CD4-positive, alpha-beta T cell treated with Interleukin-17A for 1 hour (primary cell): ENCODE data around the gene DNAH17.

Experiments
- DNase-seq: peaks from one replicate; pipeline ENCODE4 v3.0.0-alpha.2; 2020

Gene DNAH17

DNA sequence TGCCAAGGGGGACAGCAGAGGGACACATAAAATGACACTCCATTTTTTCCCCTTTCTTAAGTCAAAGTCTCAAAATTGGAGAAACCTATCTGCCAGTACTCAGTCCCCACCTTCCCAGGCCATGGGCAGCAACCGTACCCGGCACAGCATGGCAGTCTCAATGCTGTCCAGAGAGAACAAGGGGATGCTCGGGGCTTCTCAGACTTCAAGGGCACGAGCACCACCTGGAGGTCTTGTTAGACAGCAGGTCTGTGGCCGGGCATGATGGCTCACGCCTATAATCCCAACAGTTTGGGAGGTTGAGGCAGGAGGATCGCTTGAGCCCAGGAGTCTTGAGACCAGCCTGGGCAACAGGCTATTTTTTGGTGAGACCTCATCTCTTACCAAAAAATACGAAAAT lies 3.2 kb downstream of the DNAH17 start:
- DNase-seq: no peak

DNA sequence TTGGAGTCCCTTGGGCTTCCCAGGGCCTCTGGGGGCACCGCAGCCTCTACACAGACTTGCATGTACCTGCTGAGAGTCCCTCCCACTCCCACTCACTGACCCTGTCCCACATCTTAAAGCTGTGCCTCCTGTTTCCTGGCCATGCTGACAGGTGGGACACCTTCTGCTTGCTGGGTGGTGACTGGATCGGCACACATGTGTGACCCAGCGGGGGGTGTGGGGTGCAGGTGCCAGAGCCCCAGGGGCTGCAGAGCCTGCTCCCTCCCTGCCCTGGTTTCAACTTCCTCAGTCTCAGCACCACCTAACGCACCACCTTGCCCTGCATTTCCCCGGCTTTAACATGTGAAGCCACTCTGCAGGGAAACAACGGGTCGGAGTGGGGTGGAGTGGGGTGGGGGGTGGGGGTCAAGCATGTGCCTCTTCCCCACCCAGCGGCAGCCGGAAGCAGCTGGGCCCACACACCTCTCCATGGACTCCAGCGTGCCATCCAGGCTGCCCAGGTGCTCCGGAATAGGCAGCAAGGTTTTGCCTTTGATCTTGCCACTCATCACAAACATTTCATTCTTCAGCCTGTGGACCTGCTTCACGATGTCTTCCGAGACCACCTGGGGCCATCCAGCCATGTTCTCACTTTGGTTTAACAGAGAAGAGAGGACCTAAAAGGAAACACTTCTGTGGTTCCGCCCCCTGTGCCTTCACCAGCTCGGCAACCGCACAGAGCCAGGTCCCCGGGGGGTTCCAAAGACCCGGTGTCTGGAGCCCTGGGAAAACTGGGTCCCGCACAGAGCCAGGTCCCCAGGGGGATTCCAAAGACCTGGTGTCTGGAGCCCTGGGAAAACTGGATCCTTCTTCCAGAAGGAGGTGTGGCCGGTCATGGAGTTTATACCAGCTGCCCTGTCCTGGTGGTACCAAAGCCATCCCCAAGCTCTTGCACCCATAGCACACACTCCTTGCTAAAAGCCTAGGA lies 4.7 kb downstream of the DNAH17 start:
- DNase-seq: no peak

DNA sequence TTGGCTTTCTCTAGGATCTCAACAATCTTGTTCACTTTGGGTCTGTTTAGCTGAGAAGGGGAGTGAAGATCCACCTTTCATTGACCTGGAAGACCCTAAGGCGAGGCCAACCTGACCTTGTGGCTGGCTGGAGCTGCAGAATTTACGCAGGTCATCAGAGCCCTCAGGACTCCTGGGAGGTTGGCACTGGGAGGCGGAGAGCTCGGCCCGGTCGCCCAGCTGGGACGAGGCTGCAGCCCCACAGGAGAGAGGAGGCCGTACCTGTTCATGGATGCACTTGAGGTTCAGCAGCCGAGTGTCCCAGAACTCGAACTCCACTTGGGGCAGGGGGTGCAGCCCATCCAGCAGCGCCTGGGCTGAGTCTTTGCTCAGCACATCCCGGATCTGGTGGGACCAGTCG lies 5.9 kb downstream of the DNAH17 start:
- DNase-seq: no peak

DNA sequence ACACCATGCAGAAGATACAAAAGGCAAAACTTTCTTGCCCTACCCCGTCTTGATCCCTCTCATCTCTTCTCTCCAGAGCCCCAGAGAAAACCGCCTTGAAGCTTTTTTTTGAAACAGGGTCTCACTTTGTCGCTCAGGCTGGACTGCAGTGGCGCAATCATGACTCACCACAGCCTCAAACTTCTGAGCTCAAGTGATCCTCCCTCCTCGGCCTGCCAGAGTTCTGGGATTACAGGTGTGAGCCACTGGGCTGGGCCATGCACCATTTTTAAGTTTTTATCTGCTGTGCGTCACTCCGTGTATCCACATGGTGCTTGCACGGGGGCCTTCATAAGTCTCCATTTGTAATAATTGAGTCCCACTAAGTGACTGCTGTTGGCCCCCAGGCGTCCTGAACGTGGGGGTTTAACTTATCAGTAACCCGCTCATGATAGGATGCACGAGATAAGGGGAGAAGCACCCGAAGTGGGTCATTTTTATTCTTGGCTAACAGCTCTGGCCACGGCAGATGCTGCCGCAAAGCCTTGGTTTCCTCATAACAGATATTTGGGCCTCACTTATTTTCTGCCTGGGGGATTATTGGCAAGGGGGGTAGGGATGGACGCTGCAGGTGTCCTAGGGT lies 8.6 kb downstream of the DNAH17 start:
- DNase-seq: no peak

DNA sequence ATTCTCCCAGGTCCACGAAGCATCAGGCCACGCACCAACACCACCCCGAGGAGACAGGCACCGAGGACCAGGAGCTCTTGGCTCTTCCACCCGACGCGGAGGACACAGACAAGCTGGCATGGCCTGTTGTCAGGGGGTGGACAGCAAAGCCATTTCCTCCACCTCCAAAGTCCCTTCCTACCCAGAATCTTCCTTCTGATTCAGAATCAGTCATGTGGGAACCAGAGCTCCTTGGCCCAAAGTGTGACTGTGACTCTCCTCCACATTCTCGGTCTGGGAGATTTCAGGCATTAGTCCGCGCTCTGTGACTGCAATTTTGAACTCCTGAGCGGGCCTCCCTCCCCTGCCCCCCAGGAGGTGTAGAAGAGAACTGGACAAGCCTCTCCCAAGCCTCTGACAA lies 9.2 kb downstream of the DNAH17 start:
- no peak for DNase-seq

DNA sequence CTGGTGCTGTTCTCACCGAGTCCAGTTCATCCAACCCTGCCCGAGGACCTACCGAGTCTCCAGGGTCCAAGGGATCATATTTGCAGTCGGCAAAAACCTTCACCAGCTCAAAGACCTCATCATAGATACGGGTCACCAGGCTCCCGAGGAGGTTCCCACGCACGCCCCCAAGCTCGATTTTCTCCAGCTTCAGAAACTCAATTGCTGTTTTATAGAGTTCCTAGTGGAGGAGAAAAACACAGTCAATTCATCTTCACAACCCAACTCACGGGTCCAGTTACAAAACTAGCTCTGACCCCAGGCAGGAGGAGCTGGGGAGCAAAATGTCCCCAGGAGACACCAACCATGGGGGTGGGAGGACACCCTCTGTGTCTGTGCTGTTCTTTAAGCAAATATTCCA lies 10.2 kb downstream of the DNAH17 start:
- no peak for DNase-seq

DNA sequence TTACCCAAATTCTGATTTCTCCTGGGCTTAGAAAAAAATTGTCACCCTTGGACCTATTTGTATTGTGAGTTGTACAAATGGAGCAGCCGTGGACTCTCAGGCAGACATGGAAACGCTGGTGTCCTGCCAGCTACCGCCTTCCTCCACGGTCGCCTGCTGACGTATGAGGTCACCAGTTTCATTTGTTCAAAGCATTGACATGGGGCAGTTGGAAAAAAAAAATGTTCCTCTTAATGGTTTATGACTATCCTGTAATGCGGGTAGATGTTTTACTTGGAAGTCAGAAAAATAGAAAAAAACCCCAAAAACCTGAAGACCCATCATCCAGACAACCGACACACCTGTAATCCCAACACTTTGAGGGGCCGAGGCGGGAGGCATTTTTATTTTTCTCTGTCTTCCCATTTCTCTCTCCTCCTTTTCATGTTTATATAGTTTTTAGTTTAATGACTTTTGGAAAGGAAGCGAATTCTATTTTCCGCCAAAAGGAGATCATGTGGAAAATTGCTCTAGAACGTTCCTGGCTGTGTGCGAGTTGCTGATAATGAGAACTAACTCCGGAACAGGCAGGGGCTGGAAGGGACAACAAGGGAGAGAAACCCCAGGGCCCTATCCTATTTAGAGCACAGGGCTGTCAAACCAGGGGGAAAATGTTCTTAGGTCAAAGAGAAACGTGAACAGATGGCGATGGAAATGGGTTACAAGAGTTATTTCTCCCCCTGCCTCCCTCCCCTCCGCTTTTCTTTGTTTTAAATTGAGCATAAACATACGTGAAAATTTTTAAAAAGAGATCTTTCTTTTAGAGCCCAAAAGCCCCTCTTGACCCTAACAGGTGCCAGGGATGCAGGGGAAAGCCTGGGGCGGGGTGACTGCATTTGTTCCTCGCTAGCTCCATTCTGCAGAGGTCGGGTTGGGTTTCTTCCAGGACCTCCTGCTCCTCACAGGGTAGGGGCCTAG lies 13.7 kb downstream of the DNAH17 start:
- no peak for DNase-seq

DNA sequence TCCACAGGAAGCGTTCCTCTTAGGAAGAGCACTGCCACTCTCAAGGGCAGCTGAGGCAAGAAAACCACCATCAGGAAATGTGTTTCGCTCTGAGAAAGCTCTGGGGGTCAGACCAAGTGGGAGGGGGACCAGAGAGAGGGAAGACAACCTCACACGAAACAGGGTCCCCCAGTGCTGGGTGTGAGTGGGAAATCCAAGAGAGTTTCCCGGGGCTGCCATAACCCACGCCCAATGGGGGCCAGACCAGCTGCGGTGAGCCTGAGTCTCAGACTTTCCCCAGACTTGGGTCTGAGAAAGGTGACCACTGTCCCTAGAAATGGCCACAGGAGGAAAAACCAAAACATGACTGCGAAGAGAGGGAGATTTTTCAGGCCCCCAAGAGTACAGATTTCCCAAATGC lies 14.5 kb downstream of the DNAH17 start:
- DNase-seq: no peak

DNA sequence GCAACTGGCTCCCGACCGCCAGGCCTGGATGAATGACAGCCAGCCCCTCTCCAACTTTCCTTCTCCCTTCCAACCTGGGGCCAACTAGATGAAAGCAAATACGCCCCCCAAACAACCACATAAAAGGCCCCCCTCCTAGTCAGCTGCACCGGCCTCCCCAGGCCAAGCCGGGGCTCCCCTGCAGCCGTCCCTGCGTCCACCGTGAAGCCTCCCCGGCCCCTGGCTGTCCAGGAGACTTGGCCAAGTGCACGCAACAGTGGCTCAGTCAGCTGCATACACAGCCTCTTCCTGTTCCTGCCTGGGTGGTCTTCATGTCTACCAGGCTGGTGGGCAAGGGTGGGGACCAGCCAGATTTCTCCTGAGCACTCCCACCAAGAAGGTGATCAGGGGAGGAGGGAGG lies 16.0 kb downstream of the DNAH17 start:
- DNase-seq: no peak

DNA sequence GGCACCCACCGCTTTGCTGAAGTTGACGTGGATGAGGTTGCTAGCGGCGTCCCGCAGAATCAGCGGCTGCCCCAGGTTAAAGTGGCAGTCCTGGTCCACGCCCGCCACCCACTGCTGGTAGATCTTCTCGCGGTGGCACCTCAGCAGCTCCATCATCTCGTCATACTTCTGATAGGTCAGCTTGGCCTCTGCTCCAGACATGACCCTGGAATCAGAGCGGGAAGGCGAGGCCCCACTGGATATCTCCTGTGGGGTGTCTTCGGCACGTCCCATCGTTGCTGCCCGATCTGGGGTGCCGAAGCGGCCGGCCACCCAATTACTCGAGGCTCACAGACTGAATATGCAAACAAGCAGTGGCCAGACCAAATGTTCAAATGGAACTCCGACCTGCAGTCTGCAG lies 16.5 kb downstream of the DNAH17 start:
- DNase-seq: no peak

DNA sequence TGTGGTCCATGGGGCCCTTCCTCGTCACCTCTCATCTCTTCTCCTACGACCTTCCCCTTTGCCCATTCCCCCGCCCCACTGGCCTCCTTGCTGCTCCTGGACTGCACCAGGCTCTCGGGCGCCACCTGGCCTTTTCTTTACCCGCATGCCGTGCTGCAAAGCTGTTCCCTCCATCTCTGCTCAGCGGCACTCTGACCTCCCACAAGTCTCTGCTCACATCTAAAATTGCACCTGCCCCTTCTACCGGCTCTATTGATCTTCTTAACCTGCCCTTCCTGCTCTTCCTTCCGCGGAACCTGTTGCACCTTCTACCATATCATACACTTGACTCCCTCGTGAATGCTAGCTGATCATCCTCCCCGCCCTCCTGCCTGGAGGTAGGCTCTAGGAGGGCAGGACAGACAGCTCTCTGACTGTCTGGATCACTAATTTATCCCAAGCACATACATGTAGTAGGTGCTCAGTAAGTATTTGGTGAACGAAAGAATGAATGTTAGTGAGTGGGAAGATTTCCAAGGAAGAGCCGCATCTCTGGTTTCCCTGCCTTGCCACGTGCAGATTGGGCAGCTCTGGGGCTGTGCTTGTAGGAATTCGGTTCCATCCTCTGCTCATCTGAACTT lies 17.3 kb downstream of the DNAH17 start:
- DNase-seq: no peak

DNA sequence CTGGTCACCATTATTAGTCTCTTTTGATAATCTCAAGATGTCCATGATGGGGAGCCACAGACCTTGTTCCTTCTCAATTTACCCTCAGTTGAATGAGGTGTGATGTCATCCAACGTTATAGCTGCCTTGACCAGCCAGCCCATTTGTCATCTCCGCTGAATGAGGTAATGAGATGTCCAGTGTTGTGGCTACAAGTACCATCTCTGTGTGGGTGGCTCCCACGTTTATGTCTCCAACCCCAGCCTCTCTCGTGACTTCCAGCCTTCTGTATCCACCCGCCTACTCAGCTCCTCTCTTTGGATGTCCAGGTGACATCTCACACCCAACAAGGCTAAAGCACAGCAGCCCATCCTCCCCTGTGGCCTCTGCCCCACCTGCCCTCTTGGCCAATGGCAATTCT lies 18.2 kb downstream of the DNAH17 start:
- no peak for DNase-seq

DNA sequence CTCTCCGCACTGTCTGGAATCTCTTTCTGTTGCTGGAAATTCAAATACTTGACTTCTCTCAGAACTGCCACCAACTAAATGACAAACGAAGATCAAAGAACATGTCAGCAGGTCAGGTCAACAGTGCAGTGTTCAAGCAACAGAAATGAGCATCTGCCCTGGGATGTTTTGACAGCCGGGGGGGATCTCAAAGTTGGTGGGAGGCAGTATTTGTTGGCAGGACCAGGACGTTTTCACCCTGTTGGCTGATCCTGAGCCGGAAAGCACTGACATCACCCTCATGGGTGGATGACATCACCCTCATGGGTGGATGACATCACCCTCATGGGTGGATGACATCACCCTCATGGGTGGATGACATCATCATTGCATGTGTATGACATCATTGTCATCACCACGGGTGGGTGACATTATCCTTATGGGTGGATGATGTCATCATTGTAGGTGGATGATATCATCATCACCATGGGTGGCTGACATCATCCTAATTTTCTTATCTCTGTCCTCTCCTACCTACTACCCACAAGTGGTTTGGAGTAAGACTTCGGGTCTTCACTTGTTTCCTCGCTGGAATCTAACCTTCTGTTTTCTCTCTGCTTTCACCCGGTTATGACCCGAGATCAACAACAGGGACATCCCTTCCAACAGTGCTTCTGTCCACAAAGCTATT lies 18.9 kb downstream of the DNAH17 start:
- no peak for DNase-seq

DNA sequence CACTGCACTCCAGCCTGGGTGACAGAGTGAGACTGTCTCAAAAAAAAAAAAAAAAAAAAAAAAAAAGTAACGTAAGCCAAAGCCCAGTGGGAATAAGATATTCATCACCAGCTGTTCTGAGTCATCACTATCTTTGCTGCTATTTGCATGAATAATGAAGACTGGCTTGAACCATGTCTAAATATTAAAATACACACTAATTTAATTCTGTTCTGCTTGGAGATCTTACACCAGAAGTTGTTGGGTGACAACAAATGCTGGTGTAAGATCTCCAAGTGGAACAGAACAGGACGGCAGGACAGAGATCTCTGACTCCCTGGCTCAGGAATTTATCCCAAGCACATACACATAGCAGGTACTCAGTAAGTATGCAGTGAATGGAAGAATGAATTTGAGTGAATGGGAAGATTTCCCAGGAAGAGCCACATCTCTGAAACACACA lies 19.6 kb downstream of the DNAH17 start:
- no peak for DNase-seq

DNA sequence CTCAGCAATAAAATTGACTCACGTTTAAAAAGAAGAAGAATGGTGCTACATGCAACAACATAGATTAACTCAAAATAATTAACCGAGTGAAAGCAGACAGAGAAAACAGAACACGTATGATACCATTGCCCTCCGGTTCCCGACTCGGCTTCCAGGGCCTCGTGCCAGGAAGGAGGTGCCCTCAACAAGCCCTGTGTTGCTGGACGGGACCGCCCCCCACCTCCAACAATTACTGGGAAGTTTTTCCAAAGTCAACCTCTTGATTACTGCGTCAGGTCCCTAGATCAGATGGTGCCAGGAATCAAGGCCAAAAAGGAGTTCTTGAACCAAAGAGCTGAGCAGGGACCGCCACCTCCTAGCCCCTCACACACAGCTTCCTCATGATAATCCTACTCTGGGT lies 20.4 kb downstream of the DNAH17 start:
- no peak for DNase-seq

DNA sequence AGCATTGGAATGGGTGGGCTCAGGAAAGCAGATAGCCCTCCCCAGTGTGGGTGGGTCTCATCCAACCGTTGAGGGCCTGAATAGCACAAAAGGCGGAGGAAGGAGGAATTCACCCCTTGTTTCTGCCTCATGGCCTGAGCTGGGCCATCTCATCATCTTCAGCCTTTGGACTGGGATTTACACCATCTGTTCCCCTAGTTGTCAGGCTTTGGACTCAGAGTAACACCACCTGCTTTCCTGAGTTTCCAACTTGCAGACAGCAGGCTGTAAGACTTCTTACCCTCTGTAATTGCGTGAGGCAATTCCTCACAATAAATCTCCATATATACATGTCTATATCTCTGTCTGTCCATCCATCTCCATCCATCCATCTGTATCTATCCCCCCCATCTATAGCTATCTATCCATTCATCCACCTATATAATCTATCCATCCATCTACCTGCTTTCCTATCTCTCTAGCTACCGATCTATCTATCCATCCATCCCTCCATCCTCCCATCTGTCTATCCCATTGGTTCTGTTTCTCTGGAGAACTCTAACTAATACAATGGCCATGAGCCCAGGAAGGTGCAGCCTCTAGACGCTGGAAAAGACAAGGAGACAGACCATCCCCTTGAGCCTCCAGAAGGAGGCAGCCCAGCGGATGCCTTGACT lies 21.3 kb downstream of the DNAH17 start:
- DNase-seq: no peak

DNA sequence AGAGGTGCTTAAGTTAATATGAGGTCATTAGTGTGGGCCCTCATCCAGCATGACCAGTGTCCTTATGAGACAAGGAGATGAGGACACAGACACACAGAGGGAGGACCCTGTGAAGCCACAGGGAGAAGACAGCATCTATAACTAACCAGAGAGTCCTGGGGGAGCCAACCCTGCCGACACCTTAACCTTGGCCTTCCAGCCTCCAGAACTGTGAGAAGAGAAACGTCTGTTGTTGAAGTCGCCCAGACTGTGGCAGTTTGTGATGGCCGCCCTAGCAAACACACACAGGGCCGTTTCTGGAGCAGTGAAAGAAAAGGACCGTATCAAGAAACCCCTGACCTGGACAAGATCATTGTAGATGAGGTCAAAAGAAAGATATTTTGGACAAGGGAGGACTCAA lies 26.7 kb downstream of the DNAH17 start:
- DNase-seq: no peak

DNA sequence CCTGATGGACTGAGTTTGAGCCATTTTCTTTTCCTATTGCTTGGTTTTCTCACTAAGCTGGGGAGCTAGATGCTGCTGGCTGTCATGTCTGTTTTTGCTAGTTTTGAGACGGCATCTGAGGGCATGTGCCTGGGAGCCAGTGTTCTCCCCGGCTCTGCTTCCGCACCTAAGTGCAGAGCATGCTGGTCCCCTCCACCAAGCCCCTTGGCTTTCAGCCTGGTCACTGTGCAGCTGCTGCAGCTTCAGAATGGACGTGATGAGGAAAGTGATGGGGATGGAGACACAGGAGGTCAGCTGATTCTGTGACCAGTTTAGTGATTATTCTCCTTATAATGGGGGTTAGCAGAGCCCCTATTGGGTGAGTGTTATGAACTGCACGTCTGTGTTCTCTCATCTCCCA lies 28.5 kb downstream of the DNAH17 start:
- DNase-seq: no peak

DNA sequence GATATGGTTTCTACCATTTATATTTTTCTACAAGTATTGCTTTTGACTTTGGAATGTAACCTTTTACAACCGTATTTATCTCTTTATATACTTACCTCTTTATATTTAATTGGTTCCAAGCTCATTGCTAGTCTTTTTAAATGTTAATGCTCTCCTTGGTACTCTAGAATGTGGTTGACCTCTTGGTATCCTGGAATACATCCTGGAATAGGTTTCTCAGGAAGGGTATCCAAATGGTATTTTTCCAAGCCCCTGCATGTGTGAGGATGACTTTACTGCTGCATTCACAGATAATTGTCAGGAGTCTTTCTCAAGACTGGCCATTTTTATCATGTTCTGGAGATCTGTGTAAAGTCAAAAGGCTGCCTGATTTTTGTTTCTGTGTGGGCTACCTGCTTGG lies 30.2 kb downstream of the DNAH17 start:
- DNase-seq: no peak

DNA sequence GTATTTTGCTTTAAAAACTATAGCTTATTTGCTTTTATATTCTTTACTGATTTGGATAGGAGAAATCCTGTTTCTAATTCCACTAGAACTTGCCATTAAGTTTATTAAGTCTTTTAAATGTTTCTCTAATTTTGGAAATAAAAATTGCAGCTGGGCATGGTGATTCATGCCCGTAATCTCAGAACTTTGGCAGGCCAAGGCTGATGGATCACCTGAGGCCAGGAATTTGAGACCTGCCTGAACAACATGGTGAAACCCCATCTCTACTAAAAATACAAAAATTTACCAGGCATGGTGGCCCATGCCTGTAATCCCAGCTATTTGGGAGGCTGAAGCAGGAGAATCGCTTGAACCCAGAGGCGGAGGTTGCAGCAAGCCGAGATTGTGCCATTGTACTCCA lies 30.7 kb downstream of the DNAH17 start:
- no peak for DNase-seq

DNA sequence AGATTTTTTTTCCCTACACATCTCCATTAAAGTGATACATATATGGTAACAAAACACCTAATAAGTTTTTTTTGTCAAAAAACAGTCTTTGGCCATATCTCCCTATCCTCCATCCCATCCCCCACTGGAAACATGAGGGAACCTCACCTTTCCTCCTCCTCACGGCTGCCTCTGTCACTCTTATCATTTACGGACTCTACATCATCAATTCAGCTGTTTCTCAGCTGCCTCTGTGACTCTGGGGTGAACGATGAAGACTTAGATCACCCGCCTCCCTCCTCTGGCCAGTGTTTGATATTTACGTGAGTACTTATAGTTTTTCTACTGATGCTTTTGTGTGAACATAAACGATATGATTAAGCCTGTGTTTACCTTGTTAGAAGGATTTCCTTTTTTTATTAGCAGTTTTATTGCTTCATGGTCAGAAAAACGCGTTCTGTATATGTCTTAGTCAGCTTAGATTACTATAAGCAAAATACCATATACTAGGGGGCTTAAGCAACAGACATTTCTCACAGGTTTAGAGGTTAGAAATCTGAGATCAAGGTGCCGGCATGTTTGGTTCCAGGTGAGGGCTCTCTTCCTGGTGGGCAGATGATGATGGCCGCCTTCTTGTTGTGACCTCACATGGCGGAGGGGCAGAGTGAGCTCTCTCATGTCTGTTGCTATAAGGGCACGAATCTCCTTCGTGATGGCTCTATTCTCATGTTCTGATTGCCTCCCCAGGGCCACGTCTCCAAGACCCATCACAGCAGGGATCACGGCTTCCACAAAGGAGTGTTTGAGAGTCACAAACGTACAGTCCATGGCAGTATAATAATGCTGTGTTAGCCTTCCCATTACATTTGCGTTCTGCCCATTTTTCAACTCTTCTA lies 32.1 kb downstream of the DNAH17 start:
- no peak for DNase-seq
